Measurements from ENCODE around the gene CSRNP3. TPM values are rescaled to one million over a fixed set of nuclear protein-coding genes. Genes with fewer than 3 reads are reported as not detected.

The CSRNP3 gene
- polyA plus RNA-seq, 1 donor (not counting 4 experiments of a cell fraction or from before 2014, with no cell fraction given), result 0.87 TPM

DNA sequence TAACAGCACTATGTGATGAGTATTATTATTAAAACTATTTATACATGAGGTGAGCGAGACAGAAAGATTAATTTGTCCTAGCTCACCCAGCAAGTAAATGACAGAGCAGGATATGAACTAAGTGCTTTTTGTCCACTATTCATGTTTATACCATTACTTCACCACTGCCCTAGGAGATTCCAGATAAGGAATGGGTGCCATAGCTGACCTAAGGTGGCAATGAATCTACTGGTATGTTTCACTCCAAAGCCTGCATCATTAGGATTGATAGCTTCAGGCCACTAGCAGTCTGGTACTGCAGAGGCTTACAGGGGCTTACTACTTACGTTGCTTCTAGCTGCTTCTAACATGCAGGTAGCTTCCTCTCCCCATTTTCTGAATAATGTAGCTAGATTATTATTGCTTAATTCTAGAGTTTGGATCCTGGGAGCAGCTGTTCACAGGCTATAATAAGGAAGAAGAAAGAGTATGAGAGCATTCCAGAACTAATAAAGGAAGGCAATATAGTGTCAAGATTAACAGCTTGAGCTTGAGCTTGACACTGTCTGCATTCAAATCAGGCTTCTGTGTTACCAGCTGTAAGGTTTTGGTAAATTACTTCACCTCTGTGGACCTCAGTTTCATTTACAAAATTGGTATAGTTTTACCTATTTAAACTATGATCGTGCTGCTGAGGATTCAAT is 170.9 kb downstream of the CSRNP3 start:
- Histone ChIP-seq H3K27ac (ENCODE audit: control insufficient read depth, insufficient read depth, low read length) (no peak overlapping the region), H3K36me3 (ENCODE audit: control insufficient read depth in 2 of 2, extremely low read depth in 1 of 2, insufficient read depth in 2 of 2, low read length in 2 of 2) (no peaks in the 10 kb centered on the region), H2AFZ (ENCODE audit: control insufficient read depth, low read length) (no peak overlapping the region), H3K4me3 (ENCODE audit: control insufficient read depth in 2 of 3, extremely low read depth in 1 of 3, insufficient read depth in 2 of 3, low read depth in 1 of 3, low read length in 3 of 3) (no peak overlapping the region), H3K9me1 (ENCODE audit: control insufficient read depth, extremely low read depth, insufficient read depth, low read length) (no peaks in the 10 kb centered on the region), H3K9me3 (ENCODE audit: control insufficient read depth, low read depth, low read length) (no peaks in the 10 kb centered on the region), H3K4me2 (ENCODE audit: control insufficient read depth, extremely low read depth, insufficient read depth, low read depth, low read length) (no peak overlapping the region), H3K27me3 (ENCODE audit: control insufficient read depth, extremely low read depth, insufficient read depth, low read length) (no peaks in the 10 kb centered on the region), H3K4me1 (ENCODE audit: control insufficient read depth, extremely low read depth, insufficient read depth, low read length) (peaks cover 12% of the 10 kb centered on the region), H4K20me1 (ENCODE audit: control insufficient read depth, extremely low read depth, insufficient read depth, low read length) (no peaks in the 10 kb centered on the region), H3K9ac (ENCODE audit: control insufficient read depth, extremely low read depth, insufficient read depth, low read length) (no peak overlapping the region), H3K79me2 (ENCODE audit: control insufficient read depth, insufficient read depth, low read length) (no peaks in the 10 kb centered on the region)
- TF ChIP-seq, protein P1, sequence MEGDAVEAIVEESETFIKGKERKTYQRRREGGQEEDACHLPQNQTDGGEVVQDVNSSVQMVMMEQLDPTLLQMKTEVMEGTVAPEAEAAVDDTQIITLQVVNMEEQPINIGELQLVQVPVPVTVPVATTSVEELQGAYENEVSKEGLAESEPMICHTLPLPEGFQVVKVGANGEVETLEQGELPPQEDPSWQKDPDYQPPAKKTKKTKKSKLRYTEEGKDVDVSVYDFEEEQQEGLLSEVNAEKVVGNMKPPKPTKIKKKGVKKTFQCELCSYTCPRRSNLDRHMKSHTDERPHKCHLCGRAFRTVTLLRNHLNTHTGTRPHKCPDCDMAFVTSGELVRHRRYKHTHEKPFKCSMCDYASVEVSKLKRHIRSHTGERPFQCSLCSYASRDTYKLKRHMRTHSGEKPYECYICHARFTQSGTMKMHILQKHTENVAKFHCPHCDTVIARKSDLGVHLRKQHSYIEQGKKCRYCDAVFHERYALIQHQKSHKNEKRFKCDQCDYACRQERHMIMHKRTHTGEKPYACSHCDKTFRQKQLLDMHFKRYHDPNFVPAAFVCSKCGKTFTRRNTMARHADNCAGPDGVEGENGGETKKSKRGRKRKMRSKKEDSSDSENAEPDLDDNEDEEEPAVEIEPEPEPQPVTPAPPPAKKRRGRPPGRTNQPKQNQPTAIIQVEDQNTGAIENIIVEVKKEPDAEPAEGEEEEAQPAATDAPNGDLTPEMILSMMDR (optimal IDR thresholded peaks at IDR 0.05 in 1 of 3, IDR thresholded peaks at IDR 0.05 in 1 of 3, conservative IDR thresholded peaks at IDR 0.05 in 1 of 3; ENCODE audit: extremely low read depth in 1 of 3, insufficient read depth in 2 of 3, low read length in 3 of 3), result no peak
- no peak for TF ChIP-seq EZH2 (IDR thresholded peaks at IDR 0.05; ENCODE audit: low read length)
- dilution Hi-C loops (cut with MboI; ENCODE audit: extremely low pct_ligation_motif_present, low sequenced_read_pairs), result no loop called here
- FAIRE-seq (no peak), DNase-seq (ENCODE audit: low read depth, low spot score) (no peak)

GRCh38 chr2:165645930-165646831 is 176.7 kb downstream of the CSRNP3 start:
- dilution Hi-C loops (cut with MboI; ENCODE audit: extremely low pct_ligation_motif_present, low sequenced_read_pairs), result no loop called here
- Histone ChIP-seq H4K20me1 (ENCODE audit: control insufficient read depth, extremely low read depth, insufficient read depth, low read length) (no peaks in the 10 kb centered on the region), H3K27ac (ENCODE audit: control insufficient read depth, insufficient read depth, low read length) (no peak overlapping the region), H3K4me3 (ENCODE audit: control insufficient read depth in 2 of 3, extremely low read depth in 1 of 3, insufficient read depth in 2 of 3, low read depth in 1 of 3, low read length in 3 of 3) (no peak overlapping the region), H3K9me3 (ENCODE audit: control insufficient read depth, low read depth, low read length) (no peaks in the 10 kb centered on the region), H3K9me1 (ENCODE audit: control insufficient read depth, extremely low read depth, insufficient read depth, low read length) (no peaks in the 10 kb centered on the region), H3K4me1 (ENCODE audit: control insufficient read depth, extremely low read depth, insufficient read depth, low read length) (no peaks in the 10 kb centered on the region), H3K79me2 (ENCODE audit: control insufficient read depth, insufficient read depth, low read length) (no peaks in the 10 kb centered on the region), H3K27me3 (ENCODE audit: control insufficient read depth, extremely low read depth, insufficient read depth, low read length) (no peaks in the 10 kb centered on the region), H3K36me3 (ENCODE audit: control insufficient read depth in 2 of 2, extremely low read depth in 1 of 2, insufficient read depth in 2 of 2, low read length in 2 of 2) (no peaks in the 10 kb centered on the region), H3K9ac (ENCODE audit: control insufficient read depth, extremely low read depth, insufficient read depth, low read length) (no peak overlapping the region), H3K4me2 (ENCODE audit: control insufficient read depth, extremely low read depth, insufficient read depth, low read depth, low read length) (no peak overlapping the region), H2AFZ (ENCODE audit: control insufficient read depth, low read length) (no peak overlapping the region)
- no peak for DNase-seq (ENCODE audit: low read depth, low spot score)
- FAIRE-seq, result no peak
- TF ChIP-seq, protein P1 (optimal IDR thresholded peaks at IDR 0.05 in 1 of 3, IDR thresholded peaks at IDR 0.05 in 1 of 3, conservative IDR thresholded peaks at IDR 0.05 in 1 of 3; ENCODE audit: extremely low read depth in 1 of 3, insufficient read depth in 2 of 3, low read length in 3 of 3), result no peak
- TF ChIP-seq EZH2 (IDR thresholded peaks at IDR 0.05; ENCODE audit: low read length), result no peak
